OCI-LY1 (cell line): ENCODE measurements around the gene IBA57.

Experiments
- H2AFZ ChIP-seq: fragments of 200-600 bp; sonication (generic), shearing (Covaris generic); 2 replicates; pipeline ENCODE4 v1.6.0; 2014; ENCODE audit warnings: antibody characterized with exemption, mild to moderate bottlenecking, low read length
- H3F3A ChIP-seq: fragments of 200-600 bp; sonication (generic), shearing (Covaris generic); 2 replicates; pipeline ENCODE4 v1.6.0; 2014; ENCODE audit warnings: mild to moderate bottlenecking, antibody characterized with exemption, low read length, moderate library complexity; ENCODE audit not compliant: insufficient read depth
- H3K27ac ChIP-seq: fragments of 200-600 bp; sonication (generic); 2 replicates; pipeline ENCODE4 v1.5.1; 2014; ENCODE audit warnings: low read length, mixed run types, mild to moderate bottlenecking, low read depth; ENCODE audit not compliant: poor library complexity, severe bottlenecking
- H3K27me3 ChIP-seq: fragments of 200-600 bp; sonication (generic); 2 replicates; pipeline ENCODE4 v1.6.0; 2014; ENCODE audit warnings: antibody characterized with exemption, mild to moderate bottlenecking, low read length, moderate library complexity; ENCODE audit not compliant: insufficient read depth
- H3K36me3 ChIP-seq: fragments of 200-600 bp; sonication (generic); 2 replicates; pipeline ENCODE4 v1.6.1; 2014; ENCODE audit warnings: mild to moderate bottlenecking, antibody characterized with exemption, low read length, moderate library complexity, mixed read lengths; ENCODE audit not compliant: insufficient read depth
- H3K4me1 ChIP-seq: fragments of 200-600 bp; sonication (generic); 2 replicates; pipeline ENCODE4 v1.5.1; 2014; ENCODE audit warnings: mild to moderate bottlenecking, low read length, moderate library complexity; ENCODE audit not compliant: insufficient read depth, severe bottlenecking
- H3K4me2 ChIP-seq: fragments of 200-600 bp; sonication (generic), shearing (Covaris generic); 2 replicates; pipeline ENCODE4 v1.6.1; 2014; ENCODE audit warnings: low read length
- H3K4me3 ChIP-seq: fragments of 200-600 bp; sonication (generic); 2 replicates; pipeline ENCODE4 v1.5.1; 2014; ENCODE audit warnings: low read length, low read depth, mild to moderate bottlenecking, mixed read lengths; ENCODE audit not compliant: poor library complexity, severe bottlenecking
- H3K79me2 ChIP-seq: fragments of 200-600 bp; shearing (Covaris generic); 2 replicates; pipeline ENCODE4 v1.6.1; 2016; ENCODE audit warnings: mixed run types, low read length, mixed read lengths; ENCODE audit not compliant: insufficient read depth
- H3K9ac ChIP-seq: fragments of 200-600 bp; sonication (generic), shearing (Covaris generic); 2 replicates; pipeline ENCODE4 v1.6.1; 2014; ENCODE audit warnings: mild to moderate bottlenecking, low read length, mixed read lengths
- H3K9me2 ChIP-seq: fragments of 200-600 bp; sonication (generic), shearing (Covaris generic); 2 replicates; pipeline ENCODE4 v1.6.1; 2014; ENCODE audit warnings: low read depth, mild to moderate bottlenecking, low read length, mixed read lengths
- H3K9me3 ChIP-seq: fragments of 200-600 bp; shearing (Covaris generic); 2 replicates; pipeline ENCODE4 v1.6.1; 2014; ENCODE audit warnings: low read length, mixed read lengths
- H4K20me1 ChIP-seq: fragments of 200-600 bp; sonication (generic), shearing (Covaris generic); 2 replicates; pipeline ENCODE4 v1.6.0; 2016; ENCODE audit warnings: mild to moderate bottlenecking, low read length; ENCODE audit not compliant: insufficient read depth
- EZH2 ChIP-seq: fragments of 200-600 bp; sonication (generic), shearing (Covaris generic); IDR thresholded peaks from 2 replicates; pipeline ENCODE4 v1.8.0; 2017; ENCODE audit warnings: borderline replicate concordance, mixed run types, mild to moderate bottlenecking, antibody characterized with exemption, low read length, moderate library complexity, mixed read lengths
- TF ChIP-seq, protein P1 (sequence below): fragments of 200-600 bp; sonication (generic), shearing (Covaris generic); IDR thresholded peaks from 2 replicates; pipeline ENCODE4 v1.5.1; 2017; ENCODE audit warnings: mild to moderate bottlenecking, antibody characterized with exemption, low read length, moderate library complexity, mixed read lengths

Gene IBA57

DNA sequence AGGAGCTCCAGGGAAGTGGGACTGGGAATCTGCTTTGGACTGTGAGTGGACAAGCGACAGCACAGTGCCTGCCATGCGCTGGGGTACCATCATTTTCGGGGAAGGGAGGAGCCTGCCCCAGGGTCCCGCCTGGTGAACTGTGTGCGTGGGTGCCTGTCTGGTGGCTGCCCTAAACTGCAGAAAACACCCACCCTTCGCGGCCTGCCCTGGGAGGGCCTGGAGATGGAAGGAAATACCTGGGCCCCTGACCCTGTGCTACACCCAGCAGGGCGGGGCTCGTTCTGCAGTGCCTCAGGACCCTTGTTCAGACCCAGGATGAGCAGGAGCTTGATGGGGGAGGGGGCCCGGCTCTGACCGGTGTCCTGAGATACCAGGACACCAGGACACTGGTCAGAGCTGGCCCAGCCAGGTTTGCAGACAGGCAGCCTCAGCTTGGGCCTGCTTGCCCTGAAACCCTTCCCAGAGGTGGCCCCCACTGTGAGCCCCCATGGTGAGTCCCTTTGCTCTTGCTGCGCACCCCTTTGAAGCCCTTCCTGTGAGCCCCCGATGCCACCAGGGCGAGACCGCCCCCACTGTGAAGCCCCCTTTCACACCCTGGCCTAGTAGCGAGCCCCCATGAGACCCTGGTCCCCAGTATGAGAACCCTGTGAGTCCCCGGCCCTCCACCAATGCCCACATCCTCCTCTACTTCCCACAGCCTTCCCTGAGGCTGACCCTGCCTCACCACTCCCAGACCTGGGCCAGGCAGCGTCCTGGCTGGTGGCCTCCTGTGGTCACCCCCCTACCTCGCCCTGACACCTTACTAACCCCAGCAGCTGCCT lies 13.3 kb upstream of the IBA57 start:
- Histone ChIP-seq H4K20me1 (no peaks in the 10 kb centered on the region), H3K27me3 (no peaks in the 10 kb centered on the region), H3F3A (no peaks in the 10 kb centered on the region), H3K4me2 (no peak overlapping the region), H3K27ac (no peak overlapping the region), H3K4me1 (peaks cover 6% of the 10 kb centered on the region), H3K36me3 (peaks cover 9% of the 10 kb centered on the region; the same call in 1 of the 2 replicates), H3K9ac (no peak overlapping the region), H3K79me2 (no peaks in the 10 kb centered on the region), H3K9me2 (no peaks in the 10 kb centered on the region), H3K9me3 (no peaks in the 10 kb centered on the region), H2AFZ (no peak overlapping the region), H3K4me3 (no peak overlapping the region)
- TF ChIP-seq, protein P1, sequence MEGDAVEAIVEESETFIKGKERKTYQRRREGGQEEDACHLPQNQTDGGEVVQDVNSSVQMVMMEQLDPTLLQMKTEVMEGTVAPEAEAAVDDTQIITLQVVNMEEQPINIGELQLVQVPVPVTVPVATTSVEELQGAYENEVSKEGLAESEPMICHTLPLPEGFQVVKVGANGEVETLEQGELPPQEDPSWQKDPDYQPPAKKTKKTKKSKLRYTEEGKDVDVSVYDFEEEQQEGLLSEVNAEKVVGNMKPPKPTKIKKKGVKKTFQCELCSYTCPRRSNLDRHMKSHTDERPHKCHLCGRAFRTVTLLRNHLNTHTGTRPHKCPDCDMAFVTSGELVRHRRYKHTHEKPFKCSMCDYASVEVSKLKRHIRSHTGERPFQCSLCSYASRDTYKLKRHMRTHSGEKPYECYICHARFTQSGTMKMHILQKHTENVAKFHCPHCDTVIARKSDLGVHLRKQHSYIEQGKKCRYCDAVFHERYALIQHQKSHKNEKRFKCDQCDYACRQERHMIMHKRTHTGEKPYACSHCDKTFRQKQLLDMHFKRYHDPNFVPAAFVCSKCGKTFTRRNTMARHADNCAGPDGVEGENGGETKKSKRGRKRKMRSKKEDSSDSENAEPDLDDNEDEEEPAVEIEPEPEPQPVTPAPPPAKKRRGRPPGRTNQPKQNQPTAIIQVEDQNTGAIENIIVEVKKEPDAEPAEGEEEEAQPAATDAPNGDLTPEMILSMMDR, result no peak
- TF ChIP-seq EZH2, result no peak

DNA sequence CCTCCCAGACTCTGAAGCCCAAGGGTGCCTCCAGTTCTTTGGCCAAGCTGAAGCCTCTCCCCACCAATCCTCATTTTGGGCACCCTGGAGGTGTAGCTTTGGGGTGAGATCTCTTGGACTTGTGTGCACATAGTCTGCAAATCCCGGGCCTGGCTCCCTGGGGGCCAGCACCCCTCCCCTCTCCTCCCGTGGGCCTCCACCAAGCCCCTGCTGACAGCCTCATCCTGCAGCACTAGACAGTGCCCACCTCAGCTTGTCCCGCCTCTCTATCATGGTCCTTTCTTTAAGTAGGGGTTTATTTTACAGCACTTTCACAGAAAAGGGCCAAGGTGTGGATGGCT lies 12.7 kb upstream of the IBA57 start:
- Histone ChIP-seq H2AFZ (no peak overlapping the region), H3K9ac (no peak overlapping the region), H3K4me1 (peaks cover 6% of the 10 kb centered on the region), H3K79me2 (no peaks in the 10 kb centered on the region), H3K36me3 (peaks cover 6% of the 10 kb centered on the region; the same call in 1 of the 2 replicates), H3K27ac (no peak overlapping the region), H3K9me2 (no peaks in the 10 kb centered on the region), H4K20me1 (no peaks in the 10 kb centered on the region), H3K9me3 (no peaks in the 10 kb centered on the region), H3K4me3 (no peak overlapping the region), H3K4me2 (no peak overlapping the region), H3F3A (no peaks in the 10 kb centered on the region), H3K27me3 (no peaks in the 10 kb centered on the region)
- TF ChIP-seq, protein P1, result no peak
- TF ChIP-seq EZH2, result no peak

DNA sequence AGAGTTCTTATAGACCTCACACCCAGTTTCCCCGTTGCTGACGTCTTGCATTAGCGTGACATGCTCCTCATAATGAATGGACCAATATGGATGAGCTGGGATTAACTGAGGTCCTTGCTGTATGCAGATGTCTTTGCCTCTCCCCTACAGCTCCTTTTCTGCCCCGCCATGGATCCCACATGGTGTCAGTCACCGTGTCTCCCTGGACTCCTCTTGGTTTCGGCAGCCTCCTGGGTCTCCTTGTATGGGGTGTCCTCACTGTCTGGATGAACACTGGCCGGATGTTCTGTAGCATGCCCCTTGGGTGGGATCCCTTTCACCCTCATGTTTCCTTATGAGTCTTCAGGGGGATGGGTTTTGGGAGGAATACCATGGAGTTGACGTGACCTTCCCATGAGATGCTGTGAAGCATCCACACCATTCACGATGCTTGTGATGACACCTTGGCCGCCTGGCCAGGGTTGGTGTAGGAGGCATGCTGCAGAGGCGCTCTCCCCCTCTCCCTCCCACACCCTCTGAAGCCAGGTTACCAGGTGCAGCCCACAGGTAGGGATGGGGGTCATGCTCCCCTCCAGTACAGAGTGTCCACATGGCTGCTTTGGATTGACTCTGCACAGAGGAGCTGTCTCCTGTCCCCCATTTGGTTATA lies 11.5 kb upstream of the IBA57 start:
- H3K4me3 ChIP-seq, result no peak overlapping the region
- TF ChIP-seq, protein P1, result no peak
- no peak for TF ChIP-seq EZH2
- H3K27me3 ChIP-seq, result no peaks in the 10 kb centered on the region
- no peaks in the 10 kb centered on the region for H3F3A ChIP-seq
- H2AFZ ChIP-seq, result no peak overlapping the region
- H3K9me2 ChIP-seq, result no peaks in the 10 kb centered on the region
- H3K9ac ChIP-seq, result no peak overlapping the region
- no peaks in the 10 kb centered on the region for H4K20me1 ChIP-seq
- H3K4me2 ChIP-seq, result no peak overlapping the region
- peaks cover 2% of the 10 kb centered on the region for H3K4me1 ChIP-seq
- H3K79me2 ChIP-seq, result no peaks in the 10 kb centered on the region
- H3K36me3 ChIP-seq, result no peaks in the 10 kb centered on the region
- no peak overlapping the region for H3K27ac ChIP-seq
- H3K9me3 ChIP-seq, result no peaks in the 10 kb centered on the region
